Large intestine (tissue), 3 donors: ENCODE data around the gene COL9A1. TPM values are rescaled to one million over a fixed set of nuclear protein-coding genes. Genes with fewer than 3 reads are reported as not detected.

Experiments
- DNase-seq, 2 donors: peaks; one replicate each; pipeline versions ENCODE4 v3.0.0 to v3.0.0-alpha.2; 2013
- H3K27ac ChIP-seq: one replicate; pipeline ENCODE4 v1.5.1; 2013; ENCODE audit warnings: low read length
- H3K27me3 ChIP-seq: 2 replicates; pipeline ENCODE4 v1.6.1; 2013; ENCODE audit warnings: low read length; ENCODE audit not compliant: control insufficient read depth, insufficient read depth
- H3K36me3 ChIP-seq: 2 replicates; pipeline ENCODE4 v1.6.1; 2013; ENCODE audit warnings: low read length; ENCODE audit not compliant: control insufficient read depth, insufficient read depth
- H3K4me1 ChIP-seq: one replicate; pipeline ENCODE4 v1.6.1; 2013; ENCODE audit warnings: low read length; ENCODE audit not compliant: control insufficient read depth, insufficient read depth
- H3K4me3 ChIP-seq: one replicate; pipeline ENCODE4 v1.5.1; 2013; ENCODE audit warnings: low read length
- H3K9me3 ChIP-seq: one replicate; pipeline ENCODE4 v1.6.1; 2013; ENCODE audit warnings: mild to moderate bottlenecking, low read depth, low read length, moderate library complexity; ENCODE audit not compliant: control insufficient read depth
- WGBS: methylation state at CpG from one replicate; pipeline ENCODE4 v1.1.5; 2013; ENCODE audit warnings: low lambda C conversion rate; ENCODE audit not compliant: insufficient coverage; 5-methylcytosine and 5-hydroxymethylcytosine counted together
- polyA plus RNA-seq: library from polyadenylated mRNA; unstranded; fragments of 120-200 nt; gene quantifications from one replicate; pipeline ENCODE4 v1.2.1, GENCODE V29; 2013

COL9A1 gene
- polyA plus RNA-seq, 1 donor: 5.2 TPM

DNA sequence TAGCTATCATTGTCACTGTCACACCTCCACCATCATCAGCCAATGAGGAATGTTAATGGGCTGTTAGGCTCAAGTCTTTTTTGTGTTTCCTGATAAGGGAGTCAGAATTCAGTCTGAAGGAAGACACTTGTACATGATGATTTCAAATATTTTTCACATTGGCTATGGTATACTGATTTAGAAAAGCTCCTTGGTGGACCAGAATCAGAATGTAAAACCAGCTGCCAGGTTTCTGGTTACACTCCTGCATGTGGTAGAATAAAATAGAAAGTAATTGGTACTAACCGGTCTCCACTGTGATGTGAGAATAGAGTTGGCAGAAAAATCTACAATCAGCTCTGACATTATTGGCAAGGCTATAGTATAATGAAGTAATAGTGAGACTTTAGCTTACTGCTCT lies 10.7 kb downstream of the COL9A1 start:
- H3K4me3 ChIP-seq: no peak overlapping the region
- H3K27me3 ChIP-seq: peaks cover 3% of the 10 kb centered on the region
- WGBS: 86% methylated on average over 1 of the region's 1 CpG
- no peaks in the 10 kb centered on the region for H3K4me1 ChIP-seq
- H3K36me3 ChIP-seq: no peaks in the 10 kb centered on the region
- H3K27ac ChIP-seq: no peak overlapping the region
- no peak for DNase-seq
- no peaks in the 10 kb centered on the region for H3K9me3 ChIP-seq

DNA sequence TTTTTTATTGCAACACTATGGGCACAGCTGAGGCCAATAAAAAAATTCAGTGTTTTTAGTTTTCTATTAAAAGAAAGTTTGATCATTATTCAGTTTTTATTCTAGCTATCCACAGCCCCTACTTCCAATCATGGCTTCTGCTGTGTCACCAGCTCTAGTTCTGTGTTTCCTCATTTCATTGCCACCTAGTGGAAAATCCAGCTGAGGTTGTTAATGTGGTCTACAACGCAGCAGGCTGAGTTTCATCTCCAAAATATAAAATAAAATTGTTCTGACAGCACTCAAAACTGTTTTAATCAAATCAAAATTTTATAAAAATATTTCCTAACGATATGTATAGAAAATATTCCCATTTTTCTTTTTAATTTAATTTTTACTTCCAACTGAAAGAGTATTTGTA lies 13.6 kb downstream of the COL9A1 start:
- no peaks in the 10 kb centered on the region for H3K9me3 ChIP-seq
- H3K36me3 ChIP-seq: no peaks in the 10 kb centered on the region
- H3K4me3 ChIP-seq: no peak overlapping the region
- H3K27ac ChIP-seq: no peak overlapping the region
- H3K27me3 ChIP-seq: peaks cover 7% of the 10 kb centered on the region
- H3K4me1 ChIP-seq: no peaks in the 10 kb centered on the region
- no peak for DNase-seq
- WGBS: 29% methylated on average over 1 of the region's 2 CpGs

DNA sequence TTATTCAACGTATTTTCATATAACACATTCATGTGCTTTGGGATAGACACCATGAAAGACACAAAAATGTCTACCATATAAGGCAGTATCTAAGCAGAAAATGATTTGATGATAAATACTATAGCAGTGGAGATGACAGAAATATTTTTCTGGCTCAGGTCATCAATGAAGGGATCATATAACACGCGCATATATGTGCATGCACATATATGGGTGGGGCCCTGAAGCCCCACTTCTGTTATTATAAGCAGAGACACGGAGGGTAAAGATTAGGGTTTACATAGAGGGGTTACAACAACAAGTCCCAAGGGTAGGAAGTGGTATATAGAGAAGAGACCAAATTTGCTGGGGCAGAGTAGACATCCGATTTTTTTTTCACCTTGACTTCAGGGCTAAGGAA lies 16.0 kb downstream of the COL9A1 start:
- Histone ChIP-seq H3K9me3 (peaks cover 4% of the 10 kb centered on the region), H3K4me1 (peaks cover 5% of the 10 kb centered on the region), H3K36me3 (no peaks in the 10 kb centered on the region), H3K4me3 (no peak overlapping the region), H3K27ac (no peak overlapping the region), H3K27me3 (peaks cover 29% of the 10 kb centered on the region)
- no peak for DNase-seq
- 91% methylated on average over 4 of the region's 5 CpGs for WGBS

DNA sequence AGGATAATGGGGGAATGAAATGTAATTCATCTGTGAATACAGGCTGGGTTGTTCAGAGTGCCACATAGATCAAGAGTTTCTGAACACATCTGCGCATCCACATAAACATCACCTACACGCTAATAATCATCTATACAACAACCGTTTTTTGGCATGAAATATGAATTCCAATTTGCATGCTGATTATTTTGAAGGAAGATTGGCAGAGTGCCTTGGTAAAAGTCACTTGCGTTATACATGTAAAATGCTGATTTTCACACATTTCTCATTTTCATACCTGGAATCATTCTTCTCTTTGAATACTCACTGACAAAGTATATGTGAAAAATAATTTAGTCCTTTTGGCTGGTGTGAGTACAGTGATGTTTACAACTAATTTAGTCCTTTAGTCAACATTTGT lies 17.7 kb downstream of the COL9A1 start:
- 90% methylated on average over 2 of the region's 4 CpGs for WGBS
- H3K27me3 ChIP-seq: peaks cover 43% of the 10 kb centered on the region
- H3K27ac ChIP-seq: no peak overlapping the region
- no peaks in the 10 kb centered on the region for H3K36me3 ChIP-seq
- DNase-seq: no peak
- H3K4me1 ChIP-seq: peaks cover 8% of the 10 kb centered on the region
- no peak overlapping the region for H3K4me3 ChIP-seq
- peaks cover 6% of the 10 kb centered on the region for H3K9me3 ChIP-seq

DNA sequence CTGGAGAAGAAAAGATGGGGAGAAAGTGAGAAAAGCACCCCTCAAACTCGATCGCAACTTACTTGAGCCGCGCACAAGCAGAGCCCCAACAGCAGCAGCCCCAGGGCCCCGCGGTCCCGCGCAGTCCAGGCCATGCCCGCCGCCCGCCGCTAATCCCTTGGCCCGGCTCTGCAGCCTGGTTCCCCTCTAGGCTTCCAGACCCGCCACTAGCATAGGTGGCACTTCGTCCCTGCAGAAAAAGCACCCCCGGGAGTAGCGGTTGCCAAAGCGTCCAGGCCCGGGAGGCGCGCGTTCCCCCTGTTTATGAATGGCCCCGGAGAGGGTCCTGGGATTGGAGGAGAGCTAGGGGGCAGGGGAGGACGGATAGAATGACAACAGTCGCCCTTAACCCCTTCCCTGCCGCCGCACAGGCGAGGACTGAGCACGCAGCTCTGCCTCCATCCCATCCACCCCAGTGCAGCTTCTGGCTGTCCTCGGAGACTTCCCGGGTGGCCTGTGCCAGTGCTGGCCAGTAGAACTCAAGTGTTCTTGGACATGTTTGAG lies 19.9 kb downstream of the COL9A1 start:
- peaks cover 6% of the 10 kb centered on the region for H3K9me3 ChIP-seq
- peaks cover 41% of the 10 kb centered on the region for H3K27me3 ChIP-seq
- DNase-seq: peak in 1 of 2 donors; percentile 9
- H3K4me3 ChIP-seq: peak overlapping the region; percentile 21
- H3K4me1 ChIP-seq: peaks cover 8% of the 10 kb centered on the region
- H3K27ac ChIP-seq: no peak overlapping the region
- no CpG with 5 or more reads among the region's 31 CpGs for WGBS
- H3K36me3 ChIP-seq: no peaks in the 10 kb centered on the region

DNA sequence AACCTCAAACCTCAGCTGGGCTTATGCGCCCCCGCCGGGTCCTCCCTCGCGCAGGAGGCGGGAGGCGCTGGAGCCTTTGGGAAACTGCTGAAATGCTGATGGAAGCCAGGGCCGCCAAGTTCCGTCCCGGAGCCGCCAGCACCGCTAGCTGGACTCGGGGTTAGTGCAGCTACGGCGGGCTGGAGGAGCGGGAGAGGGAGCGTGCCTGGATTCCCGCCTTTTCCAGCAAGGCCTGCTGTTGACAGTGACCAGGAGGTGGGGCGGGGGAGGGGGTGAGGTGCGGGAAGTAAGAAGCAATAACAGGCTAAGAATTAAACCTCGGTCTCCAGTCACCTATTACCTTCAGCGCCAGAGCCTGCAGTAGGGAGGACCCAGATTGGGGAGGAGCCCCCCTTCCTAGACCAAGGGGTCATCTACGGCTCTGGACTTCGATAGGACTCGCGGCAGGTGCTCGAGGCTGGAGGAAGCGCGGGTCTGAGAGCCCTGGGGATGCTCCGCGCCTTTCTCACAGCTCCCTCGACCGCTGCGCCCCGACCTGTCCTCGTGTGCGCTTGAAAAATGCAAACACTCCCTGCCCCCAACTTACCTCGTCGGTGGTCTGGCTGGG lies 20.5 kb downstream of the COL9A1 start:
- DNase-seq: peak; percentile 9 to 14
- WGBS: no CpG with 5 or more reads among the region's 39 CpGs
- H3K9me3 ChIP-seq: peaks cover 6% of the 10 kb centered on the region
- peak overlapping the region; percentile 21 for H3K4me3 ChIP-seq
- peaks cover 8% of the 10 kb centered on the region for H3K4me1 ChIP-seq
- H3K27me3 ChIP-seq: peaks cover 41% of the 10 kb centered on the region
- H3K36me3 ChIP-seq: no peaks in the 10 kb centered on the region
- no peak overlapping the region for H3K27ac ChIP-seq

DNA sequence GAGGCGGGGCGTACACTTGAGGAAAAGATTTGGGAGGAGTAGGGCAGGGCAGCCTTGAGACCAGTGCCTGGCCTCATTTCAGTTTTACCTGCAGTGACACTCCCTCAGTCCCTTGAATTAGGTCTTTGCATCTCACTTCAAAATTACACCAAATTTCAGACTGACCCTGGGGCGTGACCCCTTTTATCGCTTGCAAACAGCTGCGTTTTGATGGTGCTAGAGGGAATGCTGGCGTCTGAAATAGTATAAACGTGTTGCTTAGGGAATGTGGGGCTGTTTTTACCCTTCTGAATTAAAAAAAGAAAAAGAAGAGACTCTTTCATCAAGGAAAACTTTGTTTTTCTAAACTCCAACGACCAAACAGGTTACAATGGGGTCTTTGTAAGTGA lies 21.0 kb downstream of the COL9A1 start:
- H3K4me1 ChIP-seq: peaks cover 8% of the 10 kb centered on the region
- no peak for DNase-seq
- no peaks in the 10 kb centered on the region for H3K36me3 ChIP-seq
- no CpG with 5 or more reads among the region's 8 CpGs for WGBS
- H3K27ac ChIP-seq: no peak overlapping the region
- no peak overlapping the region for H3K4me3 ChIP-seq
- H3K27me3 ChIP-seq: peaks cover 41% of the 10 kb centered on the region
- peaks cover 6% of the 10 kb centered on the region for H3K9me3 ChIP-seq

DNA sequence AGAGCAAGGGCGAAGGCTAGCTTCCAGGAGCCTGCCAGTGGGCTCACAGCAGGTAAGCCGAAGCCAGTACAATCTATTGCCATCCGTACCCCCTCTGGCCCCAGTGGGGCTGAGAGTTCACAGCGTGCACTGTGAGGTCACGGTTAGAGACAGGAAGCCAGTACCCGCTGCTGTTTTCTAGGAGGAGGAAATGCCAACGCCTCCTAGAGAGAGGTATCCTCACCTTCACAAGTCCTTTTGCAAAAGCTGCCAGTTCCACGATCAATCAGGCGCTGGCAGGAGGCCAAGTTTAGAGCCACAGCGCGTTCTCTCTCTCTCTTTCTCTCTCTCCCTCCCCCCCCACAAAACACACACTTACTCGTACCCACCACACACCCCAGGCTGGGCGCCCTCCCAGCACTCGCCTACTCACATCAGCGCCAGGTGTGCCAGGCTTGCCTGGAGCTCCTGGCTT lies 22.5 kb downstream of the COL9A1 start:
- no peak overlapping the region for H3K27ac ChIP-seq
- peaks cover 43% of the 10 kb centered on the region for H3K27me3 ChIP-seq
- DNase-seq: no peak
- peaks cover 6% of the 10 kb centered on the region for H3K9me3 ChIP-seq
- H3K4me1 ChIP-seq: peaks cover 8% of the 10 kb centered on the region
- WGBS: no CpG with 5 or more reads among the region's 15 CpGs
- no peak overlapping the region for H3K4me3 ChIP-seq
- H3K36me3 ChIP-seq: no peaks in the 10 kb centered on the region

DNA sequence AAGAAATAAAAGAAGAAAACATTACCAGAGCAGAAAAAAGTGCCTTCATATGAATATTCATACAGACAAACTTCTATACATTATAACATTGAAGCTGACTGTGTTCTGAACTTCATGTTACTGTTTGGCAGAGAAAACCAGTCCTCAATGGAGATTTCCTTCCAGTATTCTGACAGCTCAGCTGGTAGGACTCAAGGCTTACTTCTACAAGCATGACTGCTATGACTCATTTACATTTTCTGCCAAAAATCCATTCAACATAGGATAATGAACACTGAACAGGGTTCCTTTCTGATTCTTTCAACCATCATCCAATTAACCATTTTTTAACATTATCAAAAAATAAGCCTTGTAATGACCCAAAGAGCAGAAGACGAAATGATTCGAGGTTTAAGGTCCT lies 25.4 kb downstream of the COL9A1 start:
- Histone ChIP-seq H3K4me1 (peaks cover 4% of the 10 kb centered on the region), H3K4me3 (no peak overlapping the region), H3K27me3 (peaks cover 22% of the 10 kb centered on the region), H3K9me3 (peaks cover 2% of the 10 kb centered on the region), H3K27ac (no peak overlapping the region), H3K36me3 (no peaks in the 10 kb centered on the region)
- no peak for DNase-seq
- WGBS: 100% methylated on average over 2 of the region's 2 CpGs

DNA sequence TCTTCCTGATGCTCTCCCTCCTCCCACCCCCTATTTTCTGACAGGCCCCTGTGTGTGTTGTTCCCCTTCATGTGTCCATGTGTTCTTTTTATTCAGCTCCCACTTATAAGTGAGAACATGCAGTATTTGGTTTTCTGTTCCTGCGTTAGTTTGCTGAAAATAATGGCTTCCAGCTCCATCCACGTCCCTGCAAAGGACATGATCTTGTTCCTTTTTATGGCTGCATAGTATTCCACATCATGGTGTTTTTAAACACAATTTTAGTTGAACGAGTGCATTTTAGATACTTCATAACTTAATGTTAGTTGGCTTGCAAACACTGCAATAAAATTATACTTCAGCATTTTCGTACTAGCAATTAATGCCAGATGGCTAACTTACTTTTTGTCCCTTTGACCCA lies 28.5 kb downstream of the COL9A1 start:
- no peak overlapping the region for H3K27ac ChIP-seq
- no peak overlapping the region for H3K4me3 ChIP-seq
- no peaks in the 10 kb centered on the region for H3K9me3 ChIP-seq
- no peak for DNase-seq
- no peaks in the 10 kb centered on the region for H3K36me3 ChIP-seq
- H3K4me1 ChIP-seq: no peaks in the 10 kb centered on the region
- 85% methylated on average over 3 of the region's 4 CpGs for WGBS
- H3K27me3 ChIP-seq: peaks cover 2% of the 10 kb centered on the region

DNA sequence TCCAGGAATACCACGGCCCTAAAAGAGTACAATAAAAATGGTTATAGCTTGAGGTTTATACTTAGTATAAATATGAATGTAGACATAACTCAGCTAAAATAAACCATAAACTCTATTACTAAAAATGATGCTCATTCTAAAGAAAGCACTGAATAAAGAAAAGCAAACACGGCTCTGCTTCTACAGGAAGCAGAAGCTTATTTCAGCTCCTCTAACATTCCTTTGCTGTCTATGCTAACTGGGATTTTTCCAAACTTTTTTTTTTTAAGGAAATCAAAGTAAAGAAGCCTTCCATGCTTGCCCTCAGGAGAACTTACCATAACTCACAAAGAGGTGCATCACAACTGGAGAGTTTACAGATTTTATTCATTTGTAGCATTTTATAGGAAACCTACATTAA lies 30.8 kb downstream of the COL9A1 start:
- Histone ChIP-seq H3K27ac (no peak overlapping the region), H3K9me3 (no peaks in the 10 kb centered on the region), H3K36me3 (no peaks in the 10 kb centered on the region), H3K4me1 (no peaks in the 10 kb centered on the region), H3K27me3 (peaks cover 2% of the 10 kb centered on the region), H3K4me3 (no peak overlapping the region)
- WGBS: 83% methylated on average over 2 of the region's 2 CpGs
- DNase-seq: no peak
